ENCODE data around the gene ZFR.
"Not testable (repeated sequence)": the region's sequence is repeated elsewhere in the genome, so short reads cannot be mapped to it uniquely, and the experiment has no call there.

- TF ChIP-seq POLR2A, CTCF (IDR thresholded peaks at IDR 0.05): not testable (repeated sequence)
These were observed 45.8 kb downstream of the ZFR start for GRCh38 chr5:32398754-32399153.

Measured in stomach (tissue), 4 donors.